HFFc6 (cell line): ENCODE data around the gene NACC1. TPM values are rescaled to one million over a fixed set of nuclear protein-coding genes. Genes with fewer than 3 reads are reported as not detected.

ENCODE experiments used
- DNase-seq: peaks from one replicate; pipeline ENCODE4 v3.0.0-alpha.2; 2018
- H3K27ac Mint-ChIP-seq: 2 replicates; pipeline ENCODE4 v1.8.0; 2020; ENCODE audit warnings: mild to moderate bottlenecking, mixed read lengths
- H3K27me3 Mint-ChIP-seq: 2 replicates; pipeline ENCODE4 v1.8.0; 2021; ENCODE audit warnings: mild to moderate bottlenecking, moderate library complexity, mixed read lengths; ENCODE audit not compliant: insufficient read depth
- H3K36me3 Mint-ChIP-seq: 2 replicates; pipeline ENCODE4 v1.8.0; 2021; ENCODE audit warnings: low read depth, mixed read lengths
- H3K4me1 Mint-ChIP-seq: 2 replicates; pipeline ENCODE4 v1.8.0; 2020; ENCODE audit warnings: low read depth, mixed read lengths
- H3K4me3 Mint-ChIP-seq: 2 replicates; pipeline ENCODE4 v1.8.0; 2020; ENCODE audit warnings: mild to moderate bottlenecking, moderate library complexity, mixed read lengths
- H3K9me3 Mint-ChIP-seq: 2 replicates; pipeline ENCODE4 v1.8.0; 2020; ENCODE audit warnings: mild to moderate bottlenecking, mixed read lengths
- CTCF ChIP-seq: fragments of 200-600 bp; sonication (generic); IDR thresholded peaks from 2 replicates; pipeline ENCODE4 v1.5.0; 2021; ENCODE audit warnings: antibody characterized with exemption, mild to moderate bottlenecking
- total RNA-seq, 6 experiments: library from RNA; stranded (reverse); fragmentation: NEBNext Ultra II Directional; extraction: Animal tissue kit (Norgen Biotek cat#: 25700); gene quantifications; 2 replicates in 1 of 6; 3 replicates in 5 of 6; pipeline ENCODE4 v1.2.3, GENCODE V29; 2021

The NACC1 gene
- total RNA-seq, 6 experiments from 2014 or later, result 126 to 146 (median 139) TPM

GRCh38 chr19:13077240-13077639, 40.8 kb upstream of the NACC1 start:
- peaks cover 16% of the 10 kb centered on the region for H3K4me1 Mint-ChIP-seq

GRCh38 chr19:13078381-13078780, 39.7 kb upstream of the NACC1 start:
- Mint-ChIP-seq H3K4me1 (peaks cover 16% of the 10 kb centered on the region), H3K27ac (no peak overlapping the region), H3K36me3 (peaks cover 16% of the 10 kb centered on the region; the same call in 1 of the 2 replicates), H3K4me3 (no peak overlapping the region), H3K9me3 (no peaks in the 10 kb centered on the region), H3K27me3 (peaks cover 5% of the 10 kb centered on the region)
- no peak for DNase-seq
- no peak for TF ChIP-seq CTCF

More at GRCh38 chr19:13077240-13077639, 40.8 kb upstream of the NACC1 start:
- TF ChIP-seq CTCF, result no peak
- H3K27me3 Mint-ChIP-seq, result peaks cover 3% of the 10 kb centered on the region
- no peaks in the 10 kb centered on the region for H3K9me3 Mint-ChIP-seq
- DNase-seq, result no peak
- H3K36me3 Mint-ChIP-seq, result peaks cover 15% of the 10 kb centered on the region; the same call in 1 of the 2 replicates
- H3K4me3 Mint-ChIP-seq, result no peak overlapping the region
- no peak overlapping the region for H3K27ac Mint-ChIP-seq

- Mint-ChIP-seq H3K4me3 (no peak overlapping the region), H3K9me3 (no peaks in the 10 kb centered on the region), H3K27ac (peak overlapping the region; percentile 40; the same call in 1 of the 2 replicates), H3K27me3 (peaks cover 5% of the 10 kb centered on the region), H3K36me3 (peaks cover 10% of the 10 kb centered on the region; the same call in 1 of the 2 replicates), H3K4me1 (peaks cover 16% of the 10 kb centered on the region)
- DNase-seq, result no peak
- TF ChIP-seq CTCF, result no peak
Observed at GRCh38 chr19:13078897-13079541, 39.0 kb upstream of the NACC1 start.

- H3K9me3 Mint-ChIP-seq, result no peaks in the 10 kb centered on the region
- no peak for TF ChIP-seq CTCF
- peaks cover 16% of the 10 kb centered on the region for H3K4me1 Mint-ChIP-seq
- peaks cover 6% of the 10 kb centered on the region for H3K27me3 Mint-ChIP-seq
- no peak overlapping the region for H3K4me3 Mint-ChIP-seq
- no peak for DNase-seq
- H3K36me3 Mint-ChIP-seq, result peaks cover 12% of the 10 kb centered on the region; the same call in 1 of the 2 replicates
- peak overlapping the region; percentile 40; the same call in 1 of the 2 replicates for H3K27ac Mint-ChIP-seq
Observed at GRCh38 chr19:13079542-13079986, 38.5 kb upstream of the NACC1 start.

- DNase-seq, result no peak
- Mint-ChIP-seq H3K9me3 (no peaks in the 10 kb centered on the region), H3K36me3 (peaks cover 13% of the 10 kb centered on the region; the same call in 1 of the 2 replicates), H3K27me3 (peaks cover 8% of the 10 kb centered on the region), H3K27ac (no peak overlapping the region), H3K4me3 (no peak overlapping the region), H3K4me1 (peaks cover 16% of the 10 kb centered on the region)
- TF ChIP-seq CTCF, result peak; percentile 49
Observed at GRCh38 chr19:13082192-13083007, 35.7 kb upstream of the NACC1 start.
